Femur (tissue), 1 donor: ENCODE data around the gene STARD3.
"Not testable (repeated sequence)": the region's sequence is repeated elsewhere in the genome, so short reads cannot be mapped to it uniquely, and the experiment has no call there.

Source experiments
- DNase-seq: peaks from one replicate; pipeline ENCODE4 v3.0.0-alpha.2; 2017

Gene STARD3

GRCh38 chr17:39636927-39637736 lies at the start of gene STARD3:
Gene STARD3 (plus strand): TSS chr17:39637144. CDS start chr17:39653532, 16,388 bp downstream.
- DNase-seq, result peak; percentile 95

DNA sequence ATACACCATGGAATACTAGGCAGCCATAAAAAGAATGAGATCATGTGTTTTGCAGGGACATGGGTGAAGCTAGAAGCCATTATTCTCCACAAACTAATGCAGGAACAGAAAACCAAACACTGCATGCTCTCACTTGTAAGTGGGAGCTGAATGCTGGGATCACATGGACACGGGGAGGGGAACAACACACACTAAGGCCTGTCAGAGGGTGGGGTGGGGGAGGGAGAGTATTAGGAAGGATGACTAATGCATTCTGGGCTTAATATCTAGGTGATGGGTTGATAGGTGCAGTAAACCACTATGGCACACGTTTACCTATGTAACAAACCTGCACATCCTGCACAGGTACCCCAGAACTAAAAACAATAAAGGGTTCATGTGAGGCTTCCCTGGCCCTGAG lies 46.8 kb upstream of the STARD3 start:
- not testable (repeated sequence) for DNase-seq

- peak; percentile 52 for DNase-seq
Measured at GRCh38 chr17:39591958-39592954, 44.7 kb upstream of the STARD3 start.

- DNase-seq, result no peak
Measured at GRCh38 chr17:39593371-39593770, 43.6 kb upstream of the STARD3 start.

GRCh38 chr17:39595294-39595693 lies 41.6 kb upstream of the STARD3 start:
- no peak for DNase-seq

GRCh38 chr17:39595928-39596510 lies 40.9 kb upstream of the STARD3 start:
- DNase-seq, result no peak

- no peak for DNase-seq
Measured at GRCh38 chr17:39596543-39597267, 40.2 kb upstream of the STARD3 start.

- DNase-seq, result no peak
Measured at GRCh38 chr17:39597372-39598046, 39.4 kb upstream of the STARD3 start.

GRCh38 chr17:39598047-39598481 lies 38.9 kb upstream of the STARD3 start:
- DNase-seq, result no peak

GRCh38 chr17:39598630-39599003 lies 38.3 kb upstream of the STARD3 start:
- DNase-seq, result no peak

- no peak for DNase-seq
Measured at GRCh38 chr17:39599004-39599664, 37.8 kb upstream of the STARD3 start.

GRCh38 chr17:39599665-39600231 lies 37.2 kb upstream of the STARD3 start:
- no peak for DNase-seq

DNA sequence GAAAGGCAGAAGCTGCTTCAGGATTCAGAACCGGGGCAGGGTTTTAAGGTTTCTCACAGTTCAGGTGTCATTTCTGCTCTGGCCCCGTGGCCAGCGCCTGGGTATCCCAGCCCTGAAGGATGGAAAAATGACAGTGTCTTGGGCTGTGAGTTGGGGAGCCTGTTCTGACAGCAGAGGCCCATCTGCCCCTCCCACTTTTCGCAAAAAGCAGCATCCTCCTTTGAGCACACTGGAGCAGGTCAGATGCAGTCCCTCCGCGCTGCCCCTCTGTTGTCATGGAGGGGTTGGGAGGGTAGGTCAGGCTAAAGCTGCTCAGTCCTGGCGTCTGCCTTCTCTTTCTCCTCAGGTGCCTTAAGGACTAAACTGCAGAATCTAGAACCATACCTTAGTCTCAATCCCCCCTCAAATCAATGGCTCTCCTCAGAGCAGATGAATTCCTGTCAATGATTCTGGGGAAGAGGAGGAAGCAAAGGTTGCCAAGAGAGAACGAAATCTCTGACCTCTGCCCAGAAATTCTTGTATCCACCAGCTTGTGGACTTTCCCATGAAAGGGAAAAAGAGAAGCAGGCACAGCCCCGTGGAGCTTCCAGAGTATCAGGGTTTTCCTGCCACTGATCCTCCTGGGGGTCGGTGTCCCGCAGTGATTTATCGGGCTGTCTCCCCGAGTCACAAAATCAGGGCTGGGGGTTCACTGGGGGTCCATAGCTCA lies 36.5 kb upstream of the STARD3 start:
- no peak for DNase-seq

DNA sequence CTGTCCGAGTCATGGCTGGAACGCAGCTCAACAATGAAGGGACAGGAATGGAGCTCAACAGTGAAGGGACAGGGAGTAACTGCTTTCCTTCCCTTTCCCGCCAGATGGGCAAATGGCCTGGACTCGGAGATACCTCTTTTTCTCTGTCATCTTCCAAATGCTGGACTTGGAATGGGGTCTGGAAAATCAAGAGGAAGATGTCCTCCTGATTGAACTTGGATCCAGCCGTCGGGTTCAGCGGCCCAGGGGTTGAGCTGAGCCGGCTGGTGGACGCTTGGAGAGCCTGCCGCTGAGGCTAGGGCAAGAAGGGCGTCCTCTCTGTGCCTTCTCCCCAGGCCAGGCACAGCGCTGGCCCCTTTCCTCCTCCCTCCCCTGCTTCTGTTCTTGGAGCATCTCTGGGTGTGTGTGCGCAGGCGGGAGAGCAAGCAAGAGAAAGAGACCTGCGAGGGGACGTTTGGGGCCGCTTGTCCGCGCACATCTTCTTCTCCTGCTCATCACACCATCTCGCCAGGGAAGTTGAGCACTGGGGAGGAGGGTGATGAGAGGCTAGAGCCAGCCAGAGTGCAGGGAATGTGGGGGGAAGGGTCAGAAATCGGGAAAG lies 35.8 kb upstream of the STARD3 start:
- no peak for DNase-seq

DNA sequence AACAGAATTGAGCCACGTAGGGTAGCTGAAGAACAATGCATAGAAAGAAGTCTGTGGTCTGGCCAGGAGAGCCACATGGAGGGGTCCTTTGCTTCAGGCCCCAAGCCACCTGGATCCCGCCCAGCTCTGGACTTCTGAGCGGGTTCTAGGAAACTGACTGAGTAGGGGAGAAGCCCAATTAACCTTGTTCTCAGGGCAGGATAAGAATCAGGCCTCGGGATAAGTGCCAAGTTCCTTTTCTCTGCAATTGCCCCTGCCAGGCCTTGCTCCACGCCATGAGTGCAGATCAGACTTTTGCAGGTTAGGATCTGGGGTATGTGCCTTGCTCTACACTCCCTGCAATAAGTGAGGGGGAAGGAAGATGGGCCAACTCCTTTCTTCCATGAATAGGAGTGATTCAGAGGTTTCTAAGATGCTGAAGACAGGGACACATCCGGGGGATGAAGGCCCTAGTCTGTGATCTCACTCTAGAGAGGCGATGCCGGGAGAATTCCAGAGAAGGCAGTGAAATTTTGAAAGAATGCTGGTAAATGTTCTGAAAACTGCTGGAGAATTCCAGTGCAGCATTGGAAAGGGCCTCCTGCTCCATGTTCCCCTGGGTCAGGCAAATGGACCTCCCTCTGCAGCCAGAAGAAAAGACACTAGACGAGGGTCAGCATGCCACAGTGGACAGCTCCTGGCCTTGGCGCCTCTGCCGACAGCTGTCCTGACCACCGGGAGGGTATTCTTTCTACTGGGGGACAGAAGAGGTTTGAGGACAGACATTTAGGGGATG lies 35.0 kb upstream of the STARD3 start:
- DNase-seq, result no peak

DNA sequence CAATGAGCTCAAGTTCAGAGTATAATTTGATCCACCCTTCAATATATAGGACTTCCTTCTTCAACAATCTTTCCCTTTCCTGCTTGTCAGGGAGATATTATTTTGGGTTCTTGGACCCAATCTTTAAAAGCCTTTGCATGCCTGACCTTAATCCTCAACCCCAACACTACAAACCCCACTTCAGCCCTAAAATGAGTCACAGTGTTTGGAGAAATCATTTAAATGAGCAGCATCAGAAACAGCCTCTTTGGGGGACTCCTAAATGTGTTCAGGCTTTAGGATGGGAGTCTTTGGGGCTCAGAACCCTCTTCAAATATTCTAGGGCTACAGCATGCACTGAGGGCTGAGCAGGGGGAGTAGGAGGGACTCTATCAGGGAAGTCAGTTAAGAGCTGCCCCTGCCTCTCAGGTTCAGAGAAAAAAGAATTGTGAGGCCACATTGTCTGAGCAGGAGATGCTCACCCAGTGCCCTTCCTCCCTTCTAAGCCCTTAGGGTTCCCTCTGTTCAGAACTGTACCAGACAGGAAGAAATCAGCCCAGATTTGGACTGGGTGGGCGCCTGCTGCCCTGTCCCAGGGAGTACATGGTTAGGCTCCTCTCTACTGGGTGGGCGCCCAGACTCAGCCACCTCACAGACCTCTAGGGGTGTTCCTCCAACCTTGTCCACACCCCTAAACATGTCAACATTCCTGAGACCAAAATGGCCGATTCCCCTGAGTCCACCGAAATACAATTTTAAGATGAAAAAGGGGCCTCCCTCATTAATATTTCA lies 34.2 kb upstream of the STARD3 start:
- no peak for DNase-seq

GRCh38 chr17:39603304-39604016 lies 33.5 kb upstream of the STARD3 start:
- no peak for DNase-seq
